Activated T-cell treated with anti-CD3 and anti-CD28 coated beads, Interleukin-2, amount 50 U/mL, for 1 hour (primary cell): ENCODE measurements around the gene TYW1B.
"Not testable (repeated sequence)": the region's sequence is repeated elsewhere in the genome, so short reads cannot be mapped to it uniquely, and the experiment has no call there.

Experiments used
- DNase-seq: peaks from one replicate; pipeline ENCODE4 v3.0.0-alpha.2; 2020

The TYW1B gene

GRCh38 chr7:72816370-72817157, 11.4 kb downstream of the TYW1B start:
- DNase-seq, result not testable (repeated sequence)

GRCh38 chr7:72810437-72810836, 17.6 kb downstream of the TYW1B start:
- not testable (repeated sequence) for DNase-seq

- not testable (repeated sequence) for DNase-seq
Observed at GRCh38 chr7:72808511-72808910, 19.5 kb downstream of the TYW1B start.

GRCh38 chr7:72806851-72807250, 21.1 kb downstream of the TYW1B start:
- not testable (repeated sequence) for DNase-seq

DNA sequence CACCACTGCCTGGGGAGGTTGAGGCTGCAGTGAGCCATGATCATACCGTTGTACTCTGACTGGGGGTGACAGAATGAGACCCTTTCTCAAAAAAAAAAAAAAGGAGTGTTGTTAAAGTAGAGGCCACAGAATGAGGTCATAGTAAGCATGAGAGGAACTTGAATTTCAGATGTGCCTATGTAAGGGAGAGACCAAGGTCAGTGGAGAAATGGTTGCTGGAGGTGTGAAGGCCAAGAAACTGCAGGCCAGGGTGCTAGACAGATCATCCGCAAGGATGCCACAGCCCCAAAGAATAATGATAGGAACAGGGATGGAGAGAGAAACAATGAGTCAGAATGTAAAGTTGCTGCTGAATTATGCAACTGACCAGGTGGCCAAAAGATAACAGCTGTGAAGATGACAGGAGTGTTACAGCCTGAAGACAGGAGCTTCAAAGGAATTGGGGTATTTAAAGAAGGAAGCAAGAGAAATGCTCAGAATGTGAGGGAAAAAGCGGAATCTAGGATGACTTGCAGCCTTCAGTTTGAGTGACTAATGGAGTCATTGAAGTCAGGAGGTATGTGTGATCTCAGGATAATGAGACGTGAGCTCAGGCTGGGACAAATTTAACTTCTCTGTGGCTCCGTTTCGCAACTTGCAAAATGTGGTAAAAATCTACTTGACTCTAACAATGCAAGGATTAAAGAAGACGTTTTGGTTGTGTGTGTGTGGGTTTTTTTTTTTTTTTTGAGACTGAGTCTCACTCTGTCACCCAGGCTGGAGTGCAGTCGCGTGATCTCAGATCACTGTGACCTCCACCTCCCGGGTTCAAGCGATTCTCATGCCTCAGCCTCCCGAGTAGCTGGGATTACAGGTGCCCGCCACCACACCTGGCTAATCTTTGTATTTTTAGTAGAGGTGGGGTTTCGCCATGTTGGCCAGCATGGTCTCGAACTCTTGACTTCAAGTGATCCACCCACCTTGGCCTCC, 22.2 kb downstream of the TYW1B start:
- DNase-seq, result no peak

DNA sequence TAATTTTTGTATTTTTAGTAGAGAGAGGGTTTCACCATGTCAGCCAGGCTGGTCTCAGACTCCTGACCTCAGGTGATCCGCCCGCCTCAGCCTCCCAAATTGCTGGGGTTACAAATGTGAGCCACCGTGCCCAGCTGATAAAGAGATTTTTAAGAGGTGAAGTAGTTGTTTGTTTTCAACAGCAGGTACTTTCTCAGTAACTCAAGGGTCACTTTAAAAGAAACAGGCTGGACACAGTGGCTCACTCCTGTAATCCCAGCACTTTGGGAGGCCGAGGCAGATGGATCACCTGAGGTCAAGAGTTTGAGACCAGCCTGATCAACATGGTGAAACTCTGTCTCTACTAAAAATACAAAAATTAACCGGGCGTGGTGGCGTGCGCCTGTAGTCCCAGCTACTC, 24.2 kb downstream of the TYW1B start:
- not testable (repeated sequence) for DNase-seq

- not testable (repeated sequence) for DNase-seq
Observed at GRCh38 chr7:72801564-72801963, 26.4 kb downstream of the TYW1B start.

- not testable (repeated sequence) for DNase-seq
Observed at GRCh38 chr7:72795401-72795800, 32.6 kb downstream of the TYW1B start.

- no peak for DNase-seq
Observed at GRCh38 chr7:72793791-72794190, 34.2 kb downstream of the TYW1B start.

DNA sequence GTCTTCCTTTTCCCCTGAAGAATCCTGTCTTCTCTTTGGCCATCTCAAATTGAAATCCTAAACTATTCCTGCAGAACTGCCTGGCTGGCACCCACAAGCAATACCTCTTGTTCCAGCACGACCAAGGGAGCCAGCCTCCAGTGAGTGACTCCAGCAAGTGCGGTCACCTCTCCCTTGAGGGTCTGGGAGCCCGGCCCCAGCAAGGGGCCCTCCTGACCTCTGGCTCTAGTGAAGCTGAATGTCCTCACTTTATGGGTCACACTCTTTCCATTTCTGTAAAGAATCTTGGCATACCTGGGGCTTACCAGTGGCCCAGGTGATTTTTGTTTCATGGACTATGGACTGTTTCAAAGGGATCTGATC, 37.3 kb downstream of the TYW1B start:
- DNase-seq, result not testable (repeated sequence)

DNA sequence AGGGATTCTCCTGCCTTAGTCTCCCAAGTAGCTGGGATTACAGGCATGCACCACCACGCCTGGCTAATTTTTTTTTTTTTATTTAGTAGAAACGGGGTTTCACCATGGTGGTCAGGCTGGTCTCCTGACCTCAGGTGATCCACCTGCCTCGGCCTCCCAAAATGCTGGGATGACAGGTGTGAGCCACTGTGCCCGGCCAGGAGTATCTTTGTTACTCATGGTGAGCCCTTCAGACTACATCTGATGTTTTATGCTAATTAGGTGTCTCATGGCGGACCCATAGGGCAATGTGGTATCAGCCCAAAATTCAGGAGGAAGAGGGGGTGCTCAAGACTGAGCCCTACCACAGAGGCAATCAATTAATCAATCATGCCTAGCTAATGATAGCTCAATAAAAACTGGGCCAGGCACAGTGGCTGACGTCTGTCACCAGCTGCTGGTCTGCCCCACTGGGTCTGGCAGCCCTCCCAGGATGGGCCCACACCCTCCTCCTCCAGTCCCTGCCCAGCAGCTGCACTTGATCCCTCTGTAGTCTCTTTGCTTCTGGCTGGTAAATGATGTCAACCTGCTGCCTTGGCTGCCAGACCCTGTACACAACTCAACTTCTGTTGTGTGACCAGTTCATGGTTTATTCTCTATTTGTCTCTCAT, 37.8 kb downstream of the TYW1B start:
- not testable (repeated sequence) for DNase-seq

DNA sequence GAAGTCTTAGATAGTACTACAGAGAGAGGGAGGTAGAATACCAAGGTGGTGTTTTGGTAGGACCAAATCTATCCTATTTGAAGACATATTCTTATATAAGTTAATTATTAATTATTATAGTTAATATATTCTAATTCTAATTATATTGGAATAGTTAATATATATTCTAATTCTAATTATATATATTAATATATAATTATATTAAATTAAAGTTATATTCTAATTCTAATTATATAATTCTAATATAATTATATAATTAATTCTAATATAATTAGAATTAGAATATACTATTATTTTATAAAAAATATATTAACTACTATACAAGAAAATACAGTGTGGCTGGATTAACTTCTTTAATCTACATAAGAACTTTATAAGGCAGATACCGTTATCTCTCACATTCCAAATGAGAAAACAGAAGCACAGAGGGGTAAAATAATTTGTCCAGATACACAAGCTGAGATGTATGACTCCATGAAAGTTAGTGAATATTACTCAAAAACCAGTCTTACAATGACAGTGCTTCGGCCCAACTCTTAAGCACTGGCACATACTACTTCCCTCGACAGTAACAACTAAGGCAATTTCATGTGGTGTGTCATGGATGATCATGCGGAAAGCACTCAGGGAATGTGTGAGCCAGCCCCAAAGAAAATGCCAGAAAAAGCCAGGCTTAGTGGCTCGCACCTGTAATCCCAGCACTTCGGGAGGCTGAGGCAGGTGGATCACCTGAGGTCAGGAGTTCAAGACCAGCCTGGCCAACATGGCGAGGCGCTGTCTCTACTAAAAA, 42.6 kb downstream of the TYW1B start:
- no peak for DNase-seq

- DNase-seq, result not testable (repeated sequence)
Observed at GRCh38 chr7:72783601-72784370, 44.2 kb downstream of the TYW1B start.

DNA sequence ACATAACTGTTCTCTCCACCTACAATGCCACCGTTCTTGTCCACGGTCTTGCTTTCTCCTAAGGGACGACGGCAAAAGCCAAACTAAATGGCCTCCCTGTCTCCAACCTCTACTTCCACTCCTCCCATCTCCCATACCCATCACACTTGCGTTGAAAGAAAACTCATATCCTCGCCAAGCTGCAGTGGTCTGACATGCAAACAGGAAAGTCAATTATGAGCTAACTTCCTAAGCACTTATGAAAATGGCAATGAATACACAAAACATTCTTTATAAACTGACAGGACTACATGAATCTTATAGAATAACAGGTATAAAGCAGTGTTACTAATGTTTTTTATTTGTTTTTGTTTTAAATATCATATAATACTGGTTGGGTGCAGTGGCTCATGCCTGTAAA, 46.4 kb downstream of the TYW1B start:
- no peak for DNase-seq

DNA sequence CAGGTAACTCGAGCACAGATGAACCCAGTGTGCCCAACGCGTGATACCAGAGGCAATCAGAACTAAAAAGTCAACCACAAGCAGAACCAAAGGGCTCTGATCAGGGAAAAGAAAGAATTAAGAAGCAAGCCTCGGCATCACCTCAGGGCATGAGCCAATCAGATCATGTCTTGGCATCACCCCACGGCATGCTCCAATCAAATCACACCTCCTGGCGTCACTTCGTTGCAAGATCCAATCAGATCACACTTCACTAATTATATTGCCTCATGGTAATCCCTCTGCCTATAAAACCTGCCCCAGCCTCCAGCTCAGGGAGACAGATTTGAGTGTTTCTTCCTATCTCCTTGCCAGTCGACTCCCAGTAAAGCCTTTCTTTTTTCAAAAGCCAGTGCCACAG, 46.8 kb downstream of the TYW1B start:
- no peak for DNase-seq

DNA sequence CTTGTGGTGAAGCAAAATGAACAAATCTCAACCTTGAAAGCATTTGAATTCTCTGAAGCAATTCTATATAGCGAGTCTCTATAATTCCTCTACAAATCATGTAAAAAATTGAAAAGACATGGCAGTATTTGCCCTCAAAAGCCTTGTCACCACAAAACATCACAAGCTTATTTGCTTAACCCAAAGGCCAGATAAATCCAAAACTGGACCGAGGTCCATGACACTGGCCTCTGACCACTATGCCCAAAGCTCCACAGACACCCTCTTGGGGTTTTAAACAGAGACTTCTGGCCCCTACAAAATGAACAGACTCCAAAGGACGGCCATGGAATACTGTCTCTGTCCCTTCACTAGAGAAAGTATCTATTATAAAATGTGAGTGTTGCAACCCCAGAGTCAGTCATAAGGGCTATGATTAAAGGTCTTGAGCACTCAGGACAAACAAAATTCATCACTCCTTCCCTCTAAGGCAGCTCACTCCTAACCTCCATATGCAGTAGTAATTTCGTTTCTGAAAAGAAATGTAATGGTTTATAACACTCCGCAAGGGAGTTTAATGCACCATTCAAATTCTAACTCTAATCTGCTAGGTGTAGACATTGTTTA, 47.6 kb downstream of the TYW1B start:
- not testable (repeated sequence) for DNase-seq

- not testable (repeated sequence) for DNase-seq
Observed at GRCh38 chr7:72777167-72777566, 50.8 kb downstream of the TYW1B start.

DNA sequence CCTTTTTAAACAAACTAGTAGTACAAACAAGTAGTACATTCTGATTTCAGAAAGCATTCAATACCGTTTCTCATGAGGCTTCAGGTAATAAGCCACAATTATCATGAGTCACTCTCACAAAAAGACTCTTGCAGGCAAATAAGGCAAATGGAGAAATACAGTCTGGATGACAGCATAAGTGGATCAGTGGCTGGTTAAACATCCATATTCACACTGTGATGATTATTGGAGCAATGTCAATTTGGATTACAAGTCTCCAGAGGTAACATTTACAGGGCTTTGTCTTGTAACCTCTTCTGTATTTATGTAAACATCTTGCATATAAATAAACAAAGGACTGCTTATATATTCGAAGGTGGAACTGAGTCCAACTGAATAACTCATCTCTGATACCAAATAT, 55.4 kb downstream of the TYW1B start:
- not testable (repeated sequence) for DNase-seq

- DNase-seq, result not testable (repeated sequence)
Observed at GRCh38 chr7:72766994-72767393, 61.0 kb downstream of the TYW1B start.

DNA sequence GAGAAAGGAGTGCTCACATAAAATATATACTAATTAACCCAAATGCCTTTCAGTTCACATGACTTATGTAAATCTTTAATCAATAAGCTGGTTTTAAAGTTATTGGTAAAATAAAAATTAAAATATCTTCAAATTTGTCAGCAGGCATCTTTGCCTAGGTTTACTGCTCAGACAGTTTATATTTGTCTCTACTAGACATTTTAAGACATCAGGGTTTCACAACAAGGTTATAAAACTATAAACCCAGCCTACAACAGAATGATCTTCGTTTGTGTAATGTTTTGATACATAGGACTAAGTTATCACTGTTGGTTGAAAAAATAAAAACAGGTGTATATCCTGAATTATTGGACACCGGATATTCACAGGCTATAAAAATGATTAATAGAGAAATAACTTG, 67.4 kb downstream of the TYW1B start:
- DNase-seq, result no peak

DNA sequence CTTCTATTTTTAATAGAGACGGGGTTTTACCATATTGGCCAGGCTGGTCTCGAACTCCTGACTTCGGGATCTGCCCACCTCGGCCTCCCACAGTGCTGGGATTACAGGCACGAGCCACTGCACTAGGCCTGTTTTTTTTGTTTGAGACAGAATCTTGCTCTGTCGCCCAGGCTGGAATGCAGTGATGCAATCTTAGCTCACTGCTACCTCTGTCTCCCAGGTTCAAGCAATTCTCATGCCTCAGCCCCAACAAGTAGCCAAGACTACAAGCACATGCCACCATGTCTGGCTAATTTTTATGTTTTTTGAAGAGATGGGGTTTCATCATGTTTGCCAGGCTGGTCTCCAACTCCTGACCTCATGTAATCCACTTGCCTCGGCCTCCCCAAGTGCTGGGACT, 73.7 kb downstream of the TYW1B start:
- no peak for DNase-seq
